Loucy (cell line): Measurements from ENCODE around the gene DSCAML1.
A peak's percentile ranks its signal among the peaks of the same experiment; 100 is the strongest.

Experiments
- H2AFZ ChIP-seq: fragments of 200-600 bp; sonication (generic); 2 replicates; pipeline ENCODE4 v1.6.0; 2016; ENCODE audit warnings: antibody characterized with exemption, mild to moderate bottlenecking, low read length, moderate library complexity
- H3F3A ChIP-seq: fragments of 200-600 bp; 2 replicates; pipeline ENCODE4 v1.6.0; 2016; ENCODE audit warnings: antibody characterized with exemption, low read depth, mild to moderate bottlenecking
- H3K27me3 ChIP-seq: fragments of 200-600 bp; sonication (generic); 2 replicates; pipeline ENCODE4 v1.6.1; 2014; ENCODE audit warnings: low read length, mild to moderate bottlenecking; ENCODE audit not compliant: insufficient read depth, poor library complexity, severe bottlenecking
- H3K36me3 ChIP-seq: fragments of 200-600 bp; sonication (generic); 2 replicates; pipeline ENCODE4 v1.6.1; 2016; ENCODE audit warnings: low read length; ENCODE audit not compliant: insufficient read depth
- H3K4me1 ChIP-seq: fragments of 200-600 bp; sonication (generic); 2 replicates; pipeline ENCODE4 v1.5.1; 2014; ENCODE audit warnings: low read length, mild to moderate bottlenecking; ENCODE audit not compliant: insufficient read depth, poor library complexity, severe bottlenecking
- H3K4me2 ChIP-seq: fragments of 200-600 bp; sonication (generic); 2 replicates; pipeline ENCODE4 v1.6.0; 2014; ENCODE audit warnings: antibody characterized with exemption, low read length, low read depth, mild to moderate bottlenecking; ENCODE audit not compliant: poor library complexity, severe bottlenecking
- H3K4me3 ChIP-seq: fragments of 200-600 bp; sonication (generic); 2 replicates; pipeline ENCODE4 v1.5.1; 2014; ENCODE audit warnings: low read length, mild to moderate bottlenecking, mixed read lengths; ENCODE audit not compliant: poor library complexity, severe bottlenecking
- H3K79me2 ChIP-seq: fragments of 200-600 bp; sonication (generic); 2 replicates; pipeline ENCODE4 v1.6.1; 2014; ENCODE audit warnings: low read length; ENCODE audit not compliant: insufficient read depth
- H3K9ac ChIP-seq: fragments of 200-600 bp; sonication (generic); 2 replicates; pipeline ENCODE4 v1.6.0; 2014; ENCODE audit warnings: mild to moderate bottlenecking, low read depth, low read length, moderate library complexity; ENCODE audit not compliant: poor library complexity, severe bottlenecking
- H3K9me2 ChIP-seq: fragments of 200-600 bp; sonication (generic); replicated peaks from 2 replicates; pipeline ENCODE4 v1.6.1; 2016; ENCODE audit warnings: low read depth, low read length, mixed read lengths
- H3K9me3 ChIP-seq: fragments of 200-600 bp; sonication (generic); 2 replicates; pipeline ENCODE4 v1.6.1; 2014; ENCODE audit warnings: mild to moderate bottlenecking, antibody characterized with exemption, low read length, low read depth; ENCODE audit not compliant: insufficient read depth
- H4K20me1 ChIP-seq: fragments of 200-600 bp; sonication (generic); 2 replicates; pipeline ENCODE4 v1.6.0; 2014; ENCODE audit warnings: antibody characterized with exemption, low read length, mild to moderate bottlenecking; ENCODE audit not compliant: insufficient read depth, poor library complexity, severe bottlenecking
- CTCF ChIP-seq: fragments of 200-600 bp; sonication (generic); conservative IDR thresholded peaks from 2 replicates; pipeline ENCODE4 v1.5.1; 2014; ENCODE audit warnings: mild to moderate bottlenecking, antibody characterized with exemption, low read length
- EZH2phosphoT487 ChIP-seq: fragments of 200-600 bp; IDR thresholded peaks from 2 replicates; pipeline ENCODE4 v1.6.1; 2018; ENCODE audit warnings: antibody characterized with exemption, mild to moderate bottlenecking, moderate library complexity, borderline replicate concordance

DSCAML1 gene

DNA sequence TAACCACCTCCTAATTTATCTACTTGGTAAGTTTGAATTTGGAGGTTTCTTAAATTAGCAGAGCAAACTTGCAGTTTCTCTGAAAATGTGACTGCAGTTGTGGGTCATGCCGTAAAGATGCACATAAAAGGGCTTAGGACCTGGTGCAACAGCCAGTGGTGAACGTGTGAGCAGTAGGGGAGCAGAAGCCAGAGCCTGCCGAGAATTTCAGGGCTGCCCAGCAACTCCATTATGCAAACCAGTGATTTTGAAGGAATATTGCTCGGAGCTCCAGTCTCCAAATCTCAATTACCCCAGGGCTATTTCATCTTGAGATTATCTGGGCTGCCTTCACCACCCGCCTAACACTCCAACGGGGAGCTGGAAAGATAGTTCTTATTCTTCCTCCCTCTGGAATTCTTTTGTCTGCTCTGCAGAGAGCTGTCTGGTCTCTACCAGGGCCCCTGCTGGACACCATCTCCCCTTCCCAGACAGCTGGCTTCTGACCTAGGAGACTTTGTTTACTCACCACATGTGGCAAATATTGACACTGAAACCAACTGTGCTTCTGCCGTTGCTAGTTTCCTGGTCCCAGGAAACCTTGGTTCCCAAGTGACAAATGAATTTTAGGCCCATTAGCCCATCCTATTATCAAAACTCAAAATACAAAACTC lies 93.9 kb downstream of the DSCAML1 start:
- Histone ChIP-seq H3K27me3 (no peaks in the 10 kb centered on the region), H3K9me2 (no peaks in the 10 kb centered on the region), H4K20me1 (no peaks in the 10 kb centered on the region), H3K36me3 (no peaks in the 10 kb centered on the region), H3K79me2 (no peaks in the 10 kb centered on the region), H3F3A (no peaks in the 10 kb centered on the region), H3K4me2 (no peak overlapping the region), H2AFZ (no peak overlapping the region), H3K9me3 (no peaks in the 10 kb centered on the region), H3K4me3 (no peak overlapping the region), H3K4me1 (peaks cover 12% of the 10 kb centered on the region), H3K9ac (no peak overlapping the region)
- TF ChIP-seq EZH2phosphoT487 = no peak
- no peak for TF ChIP-seq CTCF

- TF ChIP-seq EZH2phosphoT487 = no peak
- TF ChIP-seq CTCF = no peak
- no peaks in the 10 kb centered on the region for H4K20me1 ChIP-seq
- H3K4me1 ChIP-seq = peaks cover 12% of the 10 kb centered on the region
- no peak overlapping the region for H2AFZ ChIP-seq
- no peaks in the 10 kb centered on the region for H3K36me3 ChIP-seq
- no peak overlapping the region for H3K4me3 ChIP-seq
- no peaks in the 10 kb centered on the region for H3K9me3 ChIP-seq
- H3F3A ChIP-seq = no peaks in the 10 kb centered on the region
- no peaks in the 10 kb centered on the region for H3K9me2 ChIP-seq
- H3K9ac ChIP-seq = no peak overlapping the region
- H3K4me2 ChIP-seq = peak overlapping the region; percentile 7
- no peaks in the 10 kb centered on the region for H3K27me3 ChIP-seq
- no peaks in the 10 kb centered on the region for H3K79me2 ChIP-seq
Observed at GRCh38 chr11:117701781-117702180, 95.2 kb downstream of the DSCAML1 start.

- Histone ChIP-seq H3K4me2 (no peak overlapping the region), H3K9me3 (no peaks in the 10 kb centered on the region), H3K36me3 (no peaks in the 10 kb centered on the region), H2AFZ (no peak overlapping the region), H3K27me3 (no peaks in the 10 kb centered on the region), H3K4me1 (peaks cover 12% of the 10 kb centered on the region), H4K20me1 (no peaks in the 10 kb centered on the region), H3K79me2 (no peaks in the 10 kb centered on the region), H3K9ac (no peak overlapping the region), H3F3A (no peaks in the 10 kb centered on the region), H3K4me3 (no peak overlapping the region), H3K9me2 (no peaks in the 10 kb centered on the region)
- TF ChIP-seq EZH2phosphoT487 = no peak
- TF ChIP-seq CTCF = no peak
Observed at GRCh38 chr11:117700551-117700950, 96.5 kb downstream of the DSCAML1 start.
